ENCODE data around the gene MRO. TPM values are rescaled to one million over a fixed set of nuclear protein-coding genes. Genes with fewer than 3 reads are reported as not detected.

Gene MRO
- total and polyA plus RNA-seq, 2 of the 8 experiments (the other 6 are each of a cell fraction or from before 2014, with no cell fraction given) = 0.65 to 1.0 TPM

DNA sequence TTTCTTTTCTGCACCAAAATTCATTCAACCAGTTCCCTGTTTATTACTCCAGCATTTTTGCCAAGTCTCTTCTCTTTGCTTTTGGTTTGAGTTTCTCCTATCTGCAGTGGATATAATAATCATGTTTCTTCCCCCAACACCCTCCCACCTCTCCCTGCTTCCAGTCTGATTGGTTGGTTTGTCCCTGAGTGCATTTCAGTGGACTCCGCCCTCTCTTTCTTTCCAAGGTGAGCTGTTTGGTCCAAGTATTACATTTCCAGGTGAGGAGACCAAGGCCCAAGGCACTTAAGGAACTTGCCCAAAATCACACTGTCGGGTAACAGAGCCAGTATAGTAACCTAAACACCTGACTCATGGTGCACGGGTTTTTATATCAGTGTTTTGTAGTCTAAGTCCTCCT, 17.7 kb downstream of the MRO start:
- no peak for FAIRE-seq
- Histone ChIP-seq H3K4me3 (ENCODE audit: extremely low read depth in 1 of 4, insufficient read depth in 2 of 4, low read depth in 3 of 4, low read length in 4 of 4) (no peak overlapping the region), H4K91ac (replicated peaks; ENCODE audit: insufficient read length, low read length) (no peak overlapping the region), H2BK15ac (ENCODE audit: low read length) (no peak overlapping the region), H4K8ac (ENCODE audit: extremely low read depth, insufficient read depth, low read length) (no peak overlapping the region), H3K36me3 (ENCODE audit: control insufficient read depth in 2 of 4, insufficient read depth in 4 of 4, low read length in 3 of 4) (no peaks in the 10 kb centered on the region), H2AK5ac (ENCODE audit: low read depth, low read length) (no peak overlapping the region), H2BK120ac (replicated peaks; ENCODE audit: low read depth, low read length) (no peak overlapping the region), H4K20me1 (replicated peaks in 1 of 2; ENCODE audit: control insufficient read depth in 1 of 2, insufficient read depth in 2 of 2, low read length in 2 of 2) (no peaks in the 10 kb centered on the region), H3K18ac (ENCODE audit: extremely low read depth, low read length) (no peak overlapping the region), H3K4me1 (replicated peaks in 1 of 4; ENCODE audit: control insufficient read depth in 3 of 4, insufficient read depth in 4 of 4, low read length in 3 of 4) (peaks cover 2 to 5% (median 3%) of the 10 kb centered on the region in 4 experiments; a peak in 5 of 7 replicates), H4K5ac (ENCODE audit: insufficient read length, low read depth, low read length) (no peak overlapping the region), H2BK20ac (ENCODE audit: low read length) (0 out of 2 replicates have a peak overlapping the region, but pooled peaks have one; percentile 49), H3K14ac (ENCODE audit: insufficient read length) (no peak overlapping the region), H2AFZ (ENCODE audit: low read length) (no peak overlapping the region), H3K79me1 (ENCODE audit: low read depth, low read length) (no peaks in the 10 kb centered on the region), H3K4ac (replicated peaks; ENCODE audit: insufficient read length, low read depth, low read length) (no peak overlapping the region), H3K27ac (ENCODE audit: low read depth, low read length) (no peak overlapping the region), H3K79me2 (ENCODE audit: control insufficient read depth in 1 of 2, insufficient read depth in 2 of 2, low read length in 2 of 2) (no peaks in the 10 kb centered on the region), H3K23me2 (ENCODE audit: low read depth, low read length) (no peaks in the 10 kb centered on the region), H3K9ac (replicated peaks in 1 of 4; ENCODE audit: extremely low read depth in 1 of 4, low read depth in 3 of 4, low read length in 3 of 4) (no peak overlapping the region), H3K56ac (replicated peaks; ENCODE audit: insufficient read length, low read depth, low read length) (no peak overlapping the region), H3K27me3 (replicated peaks in 1 of 4; ENCODE audit: control insufficient read depth in 3 of 4, extremely low read depth in 1 of 4, insufficient read depth in 3 of 4, low read length in 3 of 4) (no peaks in the 10 kb centered on the region), H3K9me3 (ENCODE audit: insufficient read depth in 2 of 2, low read depth in 1 of 2, low read length in 1 of 2) (no peaks in the 10 kb centered on the region), H3K23ac (ENCODE audit: insufficient read length) (no peak overlapping the region), H2BK12ac (ENCODE audit: low read depth, low read length) (no peak overlapping the region), H3K4me2 (ENCODE audit: insufficient read depth in 1 of 2, low read depth in 2 of 2, low read length in 2 of 2) (no peak overlapping the region), H2BK5ac (ENCODE audit: low read depth, low read length) (no peak overlapping the region)
- 57% methylated on average over 3 of the region's 3 CpGs; no CpG with 5 or more reads in 1 of the 2 experiments for WGBS, 2 experiments (ENCODE audit: extremely low coverage in 1 of 2, insufficient coverage in 1 of 2, insufficient read length in 1 of 2, insufficient replicate concordance in 2 of 2, low coverage in 1 of 2, low lambda C conversion rate in 2 of 2, missing lambda C conversion rate in 1 of 2)
- ChIA-PET CTCF (ENCODE audit: partially characterized antibody) (interaction anchor here (0.6 to 1.1 kb wide), 3 partner anchors 11 to 600 kb away, joined by 3 to 6 read pairs (median 4); no protein-coding TSS in a partner anchor), POLR2A (ENCODE audit: partially characterized antibody) (no interaction called here)
- no peak for TF ChIP-seq ATF3 (IDR thresholded peaks at IDR 0.05; ENCODE audit: insufficient read depth, low read depth, low read length)
- no peak for TF ChIP-seq BRCA1 (IDR thresholded peaks at IDR 0.05; ENCODE audit: low read depth, low read length)
- TF ChIP-seq YY1 (IDR thresholded peaks at IDR 0.05; ENCODE audit: low read depth, low read length) = no peak
- no peak for TF ChIP-seq CBX5 (IDR thresholded peaks at IDR 0.05; ENCODE audit: low read depth, low read length)
- no peak for TF ChIP-seq GTF2F1 (IDR thresholded peaks at IDR 0.05; ENCODE audit: borderline replicate concordance, low read depth, low read length)
- TF ChIP-seq, protein P1, sequence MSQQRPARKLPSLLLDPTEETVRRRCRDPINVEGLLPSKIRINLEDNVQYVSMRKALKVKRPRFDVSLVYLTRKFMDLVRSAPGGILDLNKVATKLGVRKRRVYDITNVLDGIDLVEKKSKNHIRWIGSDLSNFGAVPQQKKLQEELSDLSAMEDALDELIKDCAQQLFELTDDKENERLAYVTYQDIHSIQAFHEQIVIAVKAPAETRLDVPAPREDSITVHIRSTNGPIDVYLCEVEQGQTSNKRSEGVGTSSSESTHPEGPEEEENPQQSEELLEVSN (IDR thresholded peaks at IDR 0.05) = no peak
- TF ChIP-seq BACH1 (IDR thresholded peaks at IDR 0.05; ENCODE audit: low read length) = no peak
- no peak for TF ChIP-seq SIRT6 (IDR thresholded peaks at IDR 0.05; ENCODE audit: low read length)
- no peak for TF ChIP-seq HDAC6 (IDR thresholded peaks at IDR 0.05; ENCODE audit: low read depth, low read length)
- TF ChIP-seq CHD1 (IDR thresholded peaks at IDR 0.05; ENCODE audit: low read depth, low read length) = no peak
- TF ChIP-seq HDAC2 (IDR thresholded peaks at IDR 0.05; ENCODE audit: borderline replicate concordance in 1 of 2, low read depth in 2 of 2, low read length in 2 of 2) = no peak
- TF ChIP-seq CREB1 (IDR thresholded peaks at IDR 0.05) = no peak
- TF ChIP-seq FOSL1 (IDR thresholded peaks at IDR 0.05; ENCODE audit: insufficient read depth, low read depth, low read length) = no peak
- no peak for TF ChIP-seq EGR1 (IDR thresholded peaks at IDR 0.05; ENCODE audit: borderline replicate concordance, low read depth, low read length)
- no peak for DNase-seq (ENCODE audit: low read depth in 1 of 2, low spot score in 2 of 2)
